Measurements from ENCODE around the gene ENDOV.

ENDOV gene

GRCh38 chr17:80414803-80415625 lies at the start of gene ENDOV:
ENDOV (plus strand) TSS chr17:80415167; CDS start chr17:80415195, 28 bp downstream.
- DNase-seq (ENCODE audit: low read depth) = peak; percentile 92
- peak within 1 kb of the TSS; percentile 93 for H3K4me3 ChIP-seq (ENCODE audit: low read length)
- no peak for TF ChIP-seq CTCF (IDR thresholded peaks at IDR 0.05; ENCODE audit: insufficient read depth, low read depth, low read length, missing control alignments)

GRCh38 chr17:80365983-80366382 lies 49.0 kb upstream of the ENDOV start:
- no peak for TF ChIP-seq CTCF (IDR thresholded peaks at IDR 0.05; ENCODE audit: insufficient read depth, low read depth, low read length, missing control alignments)
- H3K4me3 ChIP-seq (ENCODE audit: low read length) = no peak overlapping the region
- DNase-seq (ENCODE audit: low read depth) = no peak

GRCh38 chr17:80367503-80367902 lies 47.5 kb upstream of the ENDOV start:
- no peak for DNase-seq (ENCODE audit: low read depth)
- no peak for TF ChIP-seq CTCF (IDR thresholded peaks at IDR 0.05; ENCODE audit: insufficient read depth, low read depth, low read length, missing control alignments)
- H3K4me3 ChIP-seq (ENCODE audit: low read length) = no peak overlapping the region

- DNase-seq (ENCODE audit: low read depth) = no peak
- TF ChIP-seq CTCF (IDR thresholded peaks at IDR 0.05; ENCODE audit: insufficient read depth, low read depth, low read length, missing control alignments) = no peak
- no peak overlapping the region for H3K4me3 ChIP-seq (ENCODE audit: low read length)
Measured at GRCh38 chr17:80371196-80371595, 43.8 kb upstream of the ENDOV start.

- TF ChIP-seq CTCF (IDR thresholded peaks at IDR 0.05; ENCODE audit: insufficient read depth, low read depth, low read length, missing control alignments) = no peak
- DNase-seq (ENCODE audit: low read depth) = no peak
- H3K4me3 ChIP-seq (ENCODE audit: low read length) = no peak overlapping the region
Measured at GRCh38 chr17:80372456-80372855, 42.5 kb upstream of the ENDOV start.

- H3K4me3 ChIP-seq (ENCODE audit: low read length) = no peak overlapping the region
- TF ChIP-seq CTCF (IDR thresholded peaks at IDR 0.05; ENCODE audit: insufficient read depth, low read depth, low read length, missing control alignments) = no peak
- DNase-seq (ENCODE audit: low read depth) = no peak
Measured at GRCh38 chr17:80372922-80373570, 41.9 kb upstream of the ENDOV start.
